ENCODE measurements around the gene LZTR1. TPM values are rescaled to one million over a fixed set of nuclear protein-coding genes. Genes with fewer than 3 reads are reported as not detected.

LZTR1 gene
- 71.3 TPM for total RNA-seq

GRCh38 chr22:20981787-20982562 lies at the start of gene LZTR1:
Gene LZTR1 (plus strand): TSS chr22:20982297. CDS start chr22:20982372, 75 bp downstream.

DNA sequence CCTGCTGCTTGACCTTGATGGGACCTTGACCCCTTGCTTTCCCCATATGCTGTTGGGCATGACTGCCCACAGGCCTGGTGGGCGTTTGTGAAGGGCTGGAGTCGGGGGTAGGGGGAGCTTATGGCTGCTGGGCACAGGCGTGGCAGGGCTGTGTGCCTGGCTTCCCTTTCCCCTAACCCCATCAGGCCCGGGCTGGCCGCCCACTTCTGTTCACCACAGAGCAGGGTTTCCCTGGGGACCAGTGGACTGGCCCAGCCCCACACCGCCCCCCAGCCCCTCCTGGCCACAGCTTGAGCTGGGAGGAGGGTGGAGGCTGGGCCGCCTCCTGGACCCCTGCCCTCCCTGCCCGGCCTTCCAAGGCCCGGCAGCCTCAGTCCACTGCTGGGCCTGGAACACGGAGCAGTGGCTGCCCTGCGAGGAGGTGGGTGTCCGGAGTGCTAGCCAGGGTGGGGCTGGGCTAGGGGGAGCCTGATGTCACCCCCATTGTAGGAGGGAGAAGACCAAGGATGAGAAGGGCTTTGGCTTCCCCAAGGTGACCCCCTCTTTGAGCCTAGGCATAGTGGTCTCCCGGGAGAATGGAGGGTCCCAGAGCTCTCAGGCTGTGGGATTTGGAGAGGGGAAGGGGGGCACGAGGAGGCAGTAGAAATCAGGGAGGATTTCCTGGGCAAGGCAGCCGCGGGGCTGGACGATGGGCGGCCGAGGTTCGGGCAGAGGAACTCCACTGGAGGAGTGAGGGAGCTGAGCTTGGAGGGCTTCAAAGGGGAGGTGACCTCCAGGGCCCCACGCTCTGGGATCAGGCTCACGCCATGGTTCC lies 15.0 kb upstream of the LZTR1 start, which contains the start of gene AIFM3:
AIFM3 (plus strand) TSS at position 373 of the 814 bp plus-strand sequence. CDS start 690 bp downstream, outside the sequence.

DNA sequence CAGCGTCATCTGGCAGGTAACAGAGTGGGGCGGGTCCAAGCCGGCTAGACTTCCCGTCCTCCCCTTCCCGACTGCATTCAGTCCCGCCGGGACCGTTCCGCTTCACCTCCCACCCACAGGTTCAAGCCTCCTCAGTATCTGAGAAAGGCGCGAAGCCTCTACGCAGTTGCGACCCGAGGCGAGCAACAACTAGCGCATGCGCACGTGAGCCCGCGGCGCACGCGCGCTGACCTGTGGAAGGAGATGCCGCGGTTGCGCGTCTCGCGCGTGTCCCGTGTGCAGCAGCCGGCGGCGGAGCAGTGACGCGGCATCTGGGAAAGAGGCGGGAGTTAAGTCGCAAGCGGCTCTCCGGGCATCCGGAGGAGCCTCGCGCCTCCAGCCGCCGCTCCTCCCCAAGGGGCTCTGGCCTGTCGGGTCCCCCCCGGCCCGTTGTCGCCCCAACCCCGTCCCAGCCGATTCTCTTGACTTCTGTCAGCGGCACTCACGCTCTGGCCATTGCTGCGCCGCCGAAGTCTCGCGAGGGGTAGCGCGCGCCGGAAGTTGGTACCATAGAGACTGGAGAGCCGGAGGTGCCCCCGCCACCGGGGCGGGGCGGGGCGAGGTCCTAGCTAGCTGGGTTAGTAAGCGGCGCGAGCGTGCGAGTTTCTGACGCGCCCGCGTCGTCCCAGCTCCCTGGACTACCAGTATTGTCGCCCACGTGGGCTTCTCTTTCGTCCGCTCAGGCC lies 19.7 kb downstream of the LZTR1 start, which contains the start of gene THAP7:
THAP7 (minus strand) TSS at position 518 of the 725 bp plus-strand sequence; CDS start at position 311, 207 bp downstream.

DNA sequence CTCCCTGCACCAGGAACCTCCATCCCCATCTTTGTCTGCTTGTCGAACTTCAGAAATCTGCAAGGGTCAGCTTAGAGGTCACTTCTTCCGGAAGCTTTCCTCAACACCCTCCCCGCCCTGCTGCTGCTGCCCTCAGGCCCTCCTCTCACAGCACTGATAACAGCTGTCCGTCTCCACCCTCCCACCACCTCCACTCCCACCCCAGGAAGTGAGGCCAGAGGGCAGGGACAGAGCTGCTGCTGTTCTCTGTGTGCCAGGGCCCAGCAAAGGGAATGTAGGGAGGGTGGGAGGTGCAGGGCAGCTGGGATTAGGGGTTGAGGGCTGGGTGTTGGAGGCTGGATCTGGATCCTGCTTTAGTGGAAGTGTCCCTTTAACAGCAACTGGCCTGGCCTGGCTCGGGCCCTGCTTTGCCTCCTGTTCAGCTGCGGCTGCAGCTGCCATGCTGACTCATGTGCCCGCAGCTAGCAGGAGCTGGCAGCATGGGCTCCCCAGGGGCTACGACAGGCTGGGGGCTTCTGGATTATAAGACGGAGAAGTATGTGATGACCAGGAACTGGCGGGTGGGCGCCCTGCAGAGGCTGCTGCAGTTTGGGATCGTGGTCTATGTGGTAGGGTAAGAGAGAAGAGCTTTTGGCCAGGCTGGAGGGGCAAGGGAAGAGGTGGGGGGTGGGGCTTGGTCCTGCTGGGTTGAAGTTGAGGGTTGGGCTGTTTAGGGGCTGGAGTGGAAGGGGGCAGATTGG lies 32.8 kb downstream of the LZTR1 start, which contains the start of gene P2RX6:
P2RX6 (plus strand) TSS at position 440 of the 740 bp plus-strand sequence; CDS start at position 450, 10 bp downstream.

DNA sequence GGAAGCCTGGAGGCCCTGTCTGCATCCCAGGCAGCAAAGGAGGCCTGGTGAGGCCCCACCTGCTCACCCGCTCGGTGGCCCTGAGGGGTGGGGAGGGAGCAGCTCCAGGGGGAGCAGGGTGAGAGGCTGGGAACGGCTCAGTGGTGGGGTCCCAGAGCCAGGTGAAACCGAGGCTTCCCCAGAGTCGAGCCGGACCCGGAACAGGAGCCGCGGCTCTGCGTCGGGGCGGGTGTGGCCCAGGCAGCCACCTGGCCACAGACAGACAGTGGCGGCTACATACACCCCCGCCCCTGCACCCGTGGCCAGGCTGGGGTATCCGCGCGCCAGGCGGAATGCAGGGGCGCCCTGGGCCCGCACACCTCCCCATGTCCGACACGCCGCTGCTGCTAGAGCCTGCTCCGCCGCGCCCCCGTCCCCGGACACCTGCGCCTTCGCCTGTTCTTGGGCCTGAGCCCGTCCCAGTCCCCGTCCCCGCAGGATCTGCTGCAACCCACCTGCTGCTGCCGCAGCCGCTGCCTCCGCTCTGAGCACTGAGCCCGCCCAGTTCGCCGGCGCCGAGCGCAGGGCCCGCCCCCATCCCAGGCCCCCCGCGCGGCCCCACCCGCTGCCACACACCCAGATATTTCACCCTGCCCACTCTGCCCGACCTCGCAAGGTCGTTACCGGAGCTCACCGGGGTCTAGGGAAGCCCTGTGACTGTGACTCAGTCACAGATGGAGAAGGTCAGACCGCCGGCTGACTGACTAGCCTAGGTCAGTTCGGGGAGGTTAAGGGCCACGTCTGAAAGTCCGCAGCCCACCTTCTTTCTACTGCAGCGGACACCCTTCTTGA lies 50.2 kb downstream of the LZTR1 start, which contains the start of gene SLC7A4:
SLC7A4 (minus strand) TSS at position 525 of the 831 bp plus-strand sequence. CDS start 749 bp downstream, outside the sequence.

GRCh38 chr22:21045585-21046294 lies 63.6 kb downstream of the LZTR1 start, which contains the start of gene LRRC74B:
Gene LRRC74B (plus strand): TSS chr22:21045946. CDS start chr22:21045987, 41 bp downstream.

Other genes with a start within 250 kb of the LZTR1 start
- 0.38 TPM for gene SERPIND1, start 208.2 kb upstream of the LZTR1 start, total RNA-seq
- 84.9 TPM for gene PI4KA, start 123.5 kb upstream of the LZTR1 start, total RNA-seq
- gene SNAP29, start 123.3 kb upstream of the LZTR1 start, total RNA-seq: 12.3 TPM
- gene CRKL, start 64.9 kb upstream of the LZTR1 start, total RNA-seq: 79.8 TPM
- 26.3 TPM for gene AIFM3, start 15.0 kb upstream of the LZTR1 start, total RNA-seq
- 31.4 TPM for gene THAP7, start 19.8 kb downstream of the LZTR1 start, total RNA-seq
- 2.2 TPM for gene P2RX6, start 32.9 kb downstream of the LZTR1 start, total RNA-seq
- 0.27 TPM for gene SLC7A4, start 50.3 kb downstream of the LZTR1 start, total RNA-seq
- not detected for gene LRRC74B, start 63.6 kb downstream of the LZTR1 start, total RNA-seq

Measured in camera-type eye (tissue), 1 donor.